A549 (cell line): Measurements from ENCODE around the gene PHF10. TPM values are rescaled to one million over a fixed set of nuclear protein-coding genes. Genes with fewer than 3 reads are reported as not detected.

Source experiments
- ATAC-seq, 2 experiments: fragments of 200-7000 bp in 1 of 2; fragments of >200 bp in 1 of 2; cut with Nextera tagmentation in 1 of 2; cut with Tn5 transposase in 1 of 2; 3 replicates each; pipeline versions ENCODE4 v1.8.0 to v1.9.1; 2018 to 2020; ENCODE audit warnings: mild to moderate bottlenecking in 1 of 2, moderate library complexity in 1 of 2
- CTCF ChIA-PET: fragments of 300-600 bp; sonication (Branson Sonifier 250); formaldehyde crosslinking; extraction: SDS; loops from one replicate; lab custom pipeline; 2021; ENCODE audit warnings: antibody characterized with exemption, inconsistent platforms; lab: Yijun Ruan, JAX
- POLR2A ChIA-PET: fragments of 350-600 bp; formaldehyde crosslinking; extraction: SDS; loops from one replicate; lab custom pipeline; 2021; ENCODE audit warnings: antibody characterized with exemption, inconsistent platforms; lab: Yijun Ruan, JAX
- DNase-seq, 2 experiments: peaks; one replicate each; pipeline versions ENCODE4 v3.0.0 to v3.0.0-alpha.2; 2011 to 2016; ENCODE audit warnings: low read depth in 1 of 2, low spot score in 1 of 2
- FAIRE-seq: peaks from 2 replicates; lab custom pipeline; 2011; peaks lifted over from hg19 to GRCh38; lab: Jason Lieb, UNC
- H3K27ac ChIP-seq, 2 experiments: fragments of >200 bp; sonication (Bioruptor Twin); formaldehyde crosslinking; 3 replicates each; pipeline ENCODE4 v1.5.1; 2016 to 2017
- H3K4me1 ChIP-seq: fragments of >200 bp; sonication (Bioruptor Twin); formaldehyde crosslinking; 3 replicates; pipeline ENCODE4 v1.6.1; 2016
- H3K4me2 ChIP-seq: fragments of >200 bp; sonication (Bioruptor Twin); formaldehyde crosslinking; 3 replicates; pipeline ENCODE4 v1.6.1; 2016
- H3K4me3 ChIP-seq: fragments of >200 bp; sonication (Bioruptor Twin); formaldehyde crosslinking; 3 replicates; pipeline ENCODE4 v1.5.1; 2016
- H3K9me3 ChIP-seq: fragments of >200 bp; sonication (Bioruptor Twin); formaldehyde crosslinking; 3 replicates; pipeline ENCODE4 v1.6.1; 2016
- BHLHE40 ChIP-seq: IDR thresholded peaks from 2 replicates; pipeline ENCODE4 v1.6.1; 2012; ENCODE audit warnings: low read depth, low read length, inconsistent platforms
- CEBPB ChIP-seq, 2 experiments: fragments of >200 bp in 1 of 2; sonication (Bioruptor Twin) in 1 of 2; formaldehyde crosslinking in 1 of 2; IDR thresholded peaks; 2 replicates each; pipeline ENCODE4 v1.6.1; 2012 to 2016
- CHD4 ChIP-seq: fragments of 200-600 bp; sonication (generic); IDR thresholded peaks from 2 replicates; pipeline ENCODE4 v1.6.1; 2016; ENCODE audit warnings: antibody characterized with exemption, mild to moderate bottlenecking, borderline replicate concordance
- CTCF ChIP-seq: fragments of >200 bp; sonication (Bioruptor Twin); formaldehyde crosslinking; IDR thresholded peaks from 3 replicates; pipeline ENCODE4 v1.5.1; 2016
- E2F6 ChIP-seq: IDR thresholded peaks from 2 replicates; pipeline ENCODE4 v1.6.1; 2012; ENCODE audit warnings: low read depth, borderline replicate concordance
- EHF ChIP-seq: fragments of 250-450 bp; sonication (Bioruptor Pico); IDR thresholded peaks from 2 replicates; pipeline ENCODE4 v1.5.0; 2020; ENCODE audit warnings: mild to moderate bottlenecking
- EP300 ChIP-seq, 2 experiments: fragments of >200 bp; sonication (Bioruptor Twin); formaldehyde crosslinking; IDR thresholded peaks; 2 replicates in 1 of 2; 3 replicates in 1 of 2; pipeline ENCODE4 v1.6.1; 2016 to 2017
- ESRRA ChIP-seq: fragments of 150-350 bp; IDR thresholded peaks from 2 replicates; pipeline ENCODE4 v1.6.1; 2014; ENCODE audit warnings: mild to moderate bottlenecking, low read length, borderline replicate concordance
- FOSB ChIP-seq: fragments of 250-450 bp; sonication (Bioruptor Pico); IDR thresholded peaks from 2 replicates; pipeline ENCODE4 v1.5.0; 2020; ENCODE audit warnings: mild to moderate bottlenecking, moderate library complexity
- FOXS1 ChIP-seq: fragments of 250-450 bp; sonication (Bioruptor Pico); IDR thresholded peaks from 2 replicates; pipeline ENCODE4 v1.5.0; 2020; ENCODE audit warnings: mild to moderate bottlenecking, moderate library complexity
- GATA3 ChIP-seq: IDR thresholded peaks from 2 replicates; pipeline ENCODE4 v1.6.1; 2012; ENCODE audit warnings: borderline replicate concordance
- HES2 ChIP-seq: fragments of >200 bp; sonication (Bioruptor Twin); formaldehyde crosslinking; IDR thresholded peaks from 2 replicates; pipeline ENCODE4 v1.6.1; 2016
- HOXB13 ChIP-seq: fragments of 250-450 bp; sonication (Bioruptor Pico); IDR thresholded peaks from 2 replicates; pipeline ENCODE4 v1.5.0; 2020; ENCODE audit warnings: low read depth, mild to moderate bottlenecking, moderate library complexity
- JUN ChIP-seq, 2 experiments: fragments of >200 bp; sonication (Bioruptor Twin); formaldehyde crosslinking; IDR thresholded peaks; 2 replicates in 1 of 2; 3 replicates in 1 of 2; pipeline ENCODE4 v1.6.1; 2016 to 2017
- KDM1A ChIP-seq: fragments of 200-600 bp; sonication (generic); IDR thresholded peaks from 2 replicates; pipeline ENCODE4 v1.6.1; 2016; ENCODE audit warnings: low read depth, mild to moderate bottlenecking
- MAX ChIP-seq: IDR thresholded peaks from 2 replicates; pipeline ENCODE4 v1.6.1; 2012
- NR3C1 ChIP-seq: fragments of >200 bp; sonication (Bioruptor Twin); formaldehyde crosslinking; IDR thresholded peaks from 3 replicates; pipeline ENCODE4 v1.6.1; 2017
- POLR2AphosphoS2 ChIP-seq: conservative IDR thresholded peaks from 2 replicates; pipeline ENCODE4 v1.6.1; 2012; ENCODE audit warnings: low read length, improper control_type of control experiment, inconsistent platforms
- RAD21 ChIP-seq, 2 experiments: fragments of >200 bp in 1 of 2; sonication (Bioruptor Twin) in 1 of 2; formaldehyde crosslinking in 1 of 2; IDR thresholded peaks in 1 of 2; conservative IDR thresholded peaks in 1 of 2; 2 replicates in 1 of 2; 3 replicates in 1 of 2; pipeline ENCODE4 v1.6.1; 2012 to 2018; ENCODE audit warnings: inconsistent platforms in 1 of 2
- RARB ChIP-seq: fragments of 250-450 bp; sonication (Bioruptor Pico); IDR thresholded peaks from 2 replicates; pipeline ENCODE4 v1.8.0; 2021; ENCODE audit warnings: mild to moderate bottlenecking, moderate library complexity
- RNF2 ChIP-seq: fragments of 200-600 bp; sonication (generic); IDR thresholded peaks from 2 replicates; pipeline ENCODE4 v1.6.1; 2016; ENCODE audit warnings: low read depth, mild to moderate bottlenecking, antibody characterized with exemption, moderate library complexity, borderline replicate concordance
- SMC3 ChIP-seq: fragments of >200 bp; sonication (Bioruptor Twin); formaldehyde crosslinking; IDR thresholded peaks from 3 replicates; pipeline ENCODE4 v1.6.1; 2018; ENCODE audit warnings: inconsistent platforms
- SREBF2 ChIP-seq: fragments of 450-650 bp; IDR thresholded peaks from 2 replicates; pipeline ENCODE4 v1.6.1; 2014; ENCODE audit warnings: mild to moderate bottlenecking, moderate library complexity
- ZNF302 ChIP-seq: fragments of 250-450 bp; sonication (Bioruptor Pico); IDR thresholded peaks from 2 replicates; pipeline ENCODE4 v1.9.0; 2021; ENCODE audit warnings: inconsistent platforms, mild to moderate bottlenecking, moderate library complexity
- WGBS: methylation state at CpG from one replicate; pipeline ENCODE4 v1.1.6; 2017; ENCODE audit errors: missing lambda C conversion rate; 5-methylcytosine and 5-hydroxymethylcytosine counted together
- polyA plus RNA-seq, 4 experiments: library from polyadenylated mRNA; depleted of rRNA in 3 of 4; stranded (reverse); fragments of >200 nt; fragmentation: RNase III in 1 of 4; extraction: RNeasy Plus Mini Kit Qiagen cat#74134 plus additional on column Dnase treatment in 1 of 4; gene quantifications; 2 replicates in 3 of 4; 3 replicates in 1 of 4; pipeline ENCODE4 v1.2.3, GENCODE V29; 2011 to 2017

The PHF10 gene
- polyA plus RNA-seq, 2 of the 4 experiments (the other 2 are of a cell fraction) = 21.9 to 29.6 TPM

- Histone ChIP-seq H3K4me1 (no peaks in the 10 kb centered on the region), H3K9me3 (no peaks in the 10 kb centered on the region), H3K4me2 (no peak overlapping the region), H3K4me3 (no peak overlapping the region), H3K27ac (no peak overlapping the region)
- ChIA-PET CTCF (no interaction called here), POLR2A (no interaction called here)
- ATAC-seq = 0 out of 6 replicates have a peak, but pooled peaks of 1 of the 2 experiments have one; percentile 39
- no peak for FAIRE-seq
- 93% methylated on average over 20 of the region's 26 CpGs for WGBS
- TF ChIP-seq KDM1A (no peak), RAD21 (conservative IDR thresholded peaks at IDR 0.05 in 1 of 2, IDR thresholded peaks at IDR 0.05 in 1 of 2) (no peak), MAX (no peak)
- DNase-seq = no peak
Measured at GRCh38 chr6:169660751-169661390, 63.4 kb downstream of the PHF10 start.

- Histone ChIP-seq H3K4me1 (no peaks in the 10 kb centered on the region), H3K4me2 (no peak overlapping the region), H3K9me3 (no peaks in the 10 kb centered on the region), H3K27ac (no peak overlapping the region), H3K4me3 (no peak overlapping the region)
- FAIRE-seq = no peak
- ChIA-PET POLR2A (no interaction called here), CTCF (no interaction called here)
- ATAC-seq = no peak
- DNase-seq = no peak
- TF ChIP-seq EP300 (IDR thresholded peaks at IDR 0.05) = no peak
- TF ChIP-seq POLR2AphosphoS2 = no peak
- TF ChIP-seq EHF (CRISPR knock-in tag) = no peak
- TF ChIP-seq HOXB13 (CRISPR knock-in tag) = no peak
- TF ChIP-seq JUN (IDR thresholded peaks at IDR 0.05) = no peak
- no peak for TF ChIP-seq BHLHE40
- TF ChIP-seq RNF2 = no peak
- TF ChIP-seq CTCF = no peak
- no peak for TF ChIP-seq ESRRA
- WGBS = 95% methylated on average over 16 of the region's 26 CpGs
Measured at GRCh38 chr6:169659820-169660610, 64.3 kb downstream of the PHF10 start.

- TF ChIP-seq GATA3 (no peak), E2F6 (no peak), SMC3 (no peak), FOXS1 (CRISPR knock-in tag) (no peak), HES2 (no peak), SREBF2 (no peak), CTCF (no peak), ZNF302 (CRISPR knock-in tag) (no peak), CHD4 (no peak), CEBPB (IDR thresholded peaks at IDR 0.05) (no peak), NR3C1 (no peak), RARB (CRISPR knock-in tag) (no peak), FOSB (CRISPR knock-in tag) (no peak)
- TF ChIP-seq, all 56 proteins: peak for 0
- H3K4me2 ChIP-seq = no peak overlapping the region
- no peak overlapping the region for H3K4me3 ChIP-seq
- H3K27ac ChIP-seq = no peak overlapping the region
- ChIA-PET CTCF (interaction anchor here (1.1 kb wide), 1 partner anchor 11 kb away, joined by 3 read pairs; no protein-coding TSS in a partner anchor), POLR2A (no interaction called here)
- 97% methylated on average over 3 of the region's 13 CpGs for WGBS
- FAIRE-seq (no peak), ATAC-seq (no peak), DNase-seq (no peak)
- H3K9me3 ChIP-seq = no peaks in the 10 kb centered on the region
- no peaks in the 10 kb centered on the region for H3K4me1 ChIP-seq
Measured at GRCh38 chr6:169657284-169657610, 67.1 kb downstream of the PHF10 start.
